GM12891 (cell line): ENCODE results near the gene CNPY1.

ENCODE experiments used
- PAX5 ChIP-seq: IDR thresholded peaks from 2 replicates; pipeline ENCODE4 v1.6.1; 2011; ENCODE audit warnings: low read length, moderate library complexity, mild to moderate bottlenecking; ENCODE audit not compliant: insufficient read depth, severe bottlenecking
- POLR2A ChIP-seq: IDR thresholded peaks from 2 replicates; pipeline ENCODE4 v1.6.1; 2011; ENCODE audit warnings: low read depth, low read length, control low read depth
- POLR2AphosphoS5 ChIP-seq: IDR thresholded peaks from 2 replicates; pipeline ENCODE4 v1.6.1; 2011; ENCODE audit warnings: low read depth, low read length, control low read depth
- SPI1 ChIP-seq: IDR thresholded peaks from 2 replicates; pipeline ENCODE4 v1.6.1; 2011; ENCODE audit warnings: low read depth, low read length, control low read depth
- TAF1 ChIP-seq: IDR thresholded peaks from 2 replicates; pipeline ENCODE4 v1.6.1; 2011; ENCODE audit warnings: low read depth, low read length, control low read depth

DNA sequence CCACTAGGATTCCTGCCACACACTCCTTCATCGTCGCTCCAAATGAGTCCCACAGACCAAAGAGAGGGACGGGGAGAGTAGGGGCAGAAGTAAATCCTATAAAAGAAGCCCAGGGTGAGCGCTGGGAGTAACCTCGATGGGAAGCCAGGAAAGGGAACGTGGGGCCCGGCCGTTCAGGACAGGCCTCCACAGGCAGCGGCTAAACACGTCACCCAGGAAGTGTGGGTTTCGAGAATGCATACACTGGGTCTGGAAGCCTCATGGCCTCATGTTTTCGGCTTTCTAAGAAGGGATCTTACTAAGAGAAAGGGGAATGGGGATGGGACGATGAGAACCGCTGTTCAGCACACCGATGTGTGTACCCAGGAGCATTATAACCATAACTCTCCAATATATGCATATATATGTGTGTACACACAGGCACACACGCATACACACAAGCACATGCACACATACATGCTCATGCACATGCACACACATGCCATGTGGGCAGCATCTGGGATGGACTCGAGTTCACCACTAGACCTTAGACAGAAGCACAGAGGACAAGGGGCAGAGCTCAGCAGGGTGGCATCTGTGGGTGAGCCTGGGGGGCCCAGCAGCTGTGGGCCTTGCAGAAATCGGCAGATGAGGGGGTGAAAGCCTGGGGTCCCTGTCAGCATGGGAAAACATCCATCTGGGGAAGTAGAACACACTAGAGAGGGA, 14.8 kb upstream of the CNPY1 start:
- TF ChIP-seq POLR2A (no peak), POLR2AphosphoS5 (no peak), TAF1 (no peak), PAX5 (no peak), SPI1 (no peak)
